Lung (tissue), 12 donors: Measurements from ENCODE around the gene AFAP1L1. TPM values are rescaled to one million over a fixed set of nuclear protein-coding genes. Genes with fewer than 3 reads are reported as not detected.

Experiments used
- ATAC-seq: fragments of 200-7000 bp; cut with Tn5 transposase; one replicate; pipeline ENCODE4 v1.9.1; 2020; ENCODE audit warnings: moderate number of reproducible peaks; ENCODE audit not compliant: insufficient read depth, low FRiP score
- DNase-seq, 3 donors: peaks; one replicate each; pipeline ENCODE4 v3.0.0-alpha.2; 2013 to 2017
- H3K27ac ChIP-seq, 2 donors: one replicate each; pipeline ENCODE4 v1.5.1; 2013; ENCODE audit warnings: mild to moderate bottlenecking in 2 of 2, moderate library complexity in 2 of 2, control low read depth in 1 of 2, inconsistent platforms in 1 of 2, low read depth in 1 of 2, low read length in 1 of 2
- H3K27me3 ChIP-seq, 3 donors: one replicate each; pipeline ENCODE4 v1.5.1; 2013; ENCODE audit warnings: low read length in 2 of 3; ENCODE audit not compliant: control insufficient read depth in 3 of 3, insufficient read depth in 3 of 3
- H3K36me3 ChIP-seq, 4 donors: one replicate each; pipeline ENCODE4 v1.5.1; 2013; ENCODE audit warnings: low read length in 4 of 4, mild to moderate bottlenecking in 1 of 4, moderate library complexity in 1 of 4; ENCODE audit not compliant: control insufficient read depth in 4 of 4, insufficient read depth in 4 of 4
- H3K4me1 ChIP-seq, 5 donors: one replicate each; pipeline ENCODE4 v1.5.1; 2013; ENCODE audit warnings: low read length in 5 of 5, mild to moderate bottlenecking in 2 of 5, moderate library complexity in 1 of 5; ENCODE audit not compliant: control insufficient read depth in 5 of 5, insufficient read depth in 5 of 5
- H3K4me3 ChIP-seq: one replicate; pipeline ENCODE4 v1.5.1; 2013; ENCODE audit warnings: mild to moderate bottlenecking, control low read depth, moderate library complexity
- H3K9ac ChIP-seq, 2 donors: one replicate each; pipeline ENCODE4 v1.5.1; 2013; ENCODE audit warnings: low read length in 2 of 2, control low read depth in 1 of 2; ENCODE audit not compliant: insufficient read depth in 1 of 2
- H3K9me3 ChIP-seq, 4 donors: one replicate each; pipeline ENCODE4 v1.5.1; 2013; ENCODE audit warnings: low read length in 3 of 4, mild to moderate bottlenecking in 1 of 4, moderate library complexity in 1 of 4; ENCODE audit not compliant: control insufficient read depth in 4 of 4, insufficient read depth in 3 of 4
- CTCF ChIP-seq: IDR thresholded peaks from 2 replicates; pipeline ENCODE4 v1.5.1; 2012; ENCODE audit warnings: mild to moderate bottlenecking; ENCODE audit errors: control extremely low read depth, extremely low read depth
- WGBS, 2 donors: extraction: QIAGEN DNeasy Blood & Tissue Kit; methylation state at CpG; one replicate each; pipeline ENCODE4 v1.1.7; 2013; 5-methylcytosine and 5-hydroxymethylcytosine counted together
- polyA plus RNA-seq, 2 donors: library from polyadenylated mRNA; stranded (reverse); fragments of 200-250 nt; gene quantifications; one replicate each; pipeline ENCODE4 v1.2.1, GENCODE V29; 2013
- total RNA-seq, 2 donors: library from RNA; depleted of rRNA in 1 of 2; stranded (reverse); fragments of >200 nt in 1 of 2; gene quantifications; one replicate each; pipeline ENCODE4 v1.2.1, GENCODE V29; 2014 to 2021
- donor health status: control.
- donor health status: control.
- donor health status: Bipolar disorder and iron deficiency.
- donor health status: healthy.
- donor health status: DM: yes; HTN: yes; CAD: no.

The AFAP1L1 gene
- total and polyA plus RNA-seq, 4 donors = 9.8 to 40.6 (median 18.1) TPM

GRCh38 chr5:149257131-149257530 lies 14.5 kb upstream of the AFAP1L1 start:
- DNase-seq = no peak
- WGBS, 2 donors = 27 to 61% methylated on average over 1 of the region's 1 CpG
- peaks cover 5 to 23% (median 10%) of the 10 kb centered on the region in 4 donors for H3K36me3 ChIP-seq
- H3K27me3 ChIP-seq = no peaks in the 10 kb centered on the region
- ATAC-seq = no peak
- no peak overlapping the region for H3K4me3 ChIP-seq
- H3K9me3 ChIP-seq = peaks cover 0 to 2% (median 0%) of the 10 kb centered on the region in 4 donors
- H3K27ac ChIP-seq = no peak overlapping the region
- no peaks in the 10 kb centered on the region for H3K4me1 ChIP-seq
- no peak for TF ChIP-seq CTCF
- no peak overlapping the region for H3K9ac ChIP-seq

GRCh38 chr5:149257889-149258705 lies 13.6 kb upstream of the AFAP1L1 start:
- TF ChIP-seq CTCF = no peak
- Histone ChIP-seq H3K27ac (no peak overlapping the region), H3K4me1 (no peaks in the 10 kb centered on the region), H3K36me3 (peaks cover 0 to 17% (median 6%) of the 10 kb centered on the region in 4 donors), H3K9me3 (peaks cover 0 to 2% (median 0%) of the 10 kb centered on the region in 4 donors), H3K4me3 (no peak overlapping the region), H3K27me3 (no peaks in the 10 kb centered on the region), H3K9ac (no peak overlapping the region)
- DNase-seq (no peak), ATAC-seq (no peak)
- 86 to 93% methylated on average over 10 of the region's 10 CpGs for WGBS, 2 donors

- peaks cover 0 to 3% (median 2%) of the 10 kb centered on the region in 4 donors for H3K36me3 ChIP-seq
- DNase-seq = no peak
- peaks cover 0 to 8% (median 0%) of the 10 kb centered on the region in 3 donors for H3K27me3 ChIP-seq
- no peaks in the 10 kb centered on the region for H3K4me1 ChIP-seq
- peaks cover 0 to 2% (median 0%) of the 10 kb centered on the region in 4 donors for H3K9me3 ChIP-seq
- TF ChIP-seq CTCF = no peak
- 91 to 100% methylated on average over 1 of the region's 1 CpG for WGBS, 2 donors
- H3K4me3 ChIP-seq = no peak overlapping the region
- H3K9ac ChIP-seq = no peak overlapping the region
- H3K27ac ChIP-seq = no peak overlapping the region
- ATAC-seq = no peak
Measured at GRCh38 chr5:149260761-149261160, 10.9 kb upstream of the AFAP1L1 start.
